Fibroblast of mammary gland (primary cell): ENCODE results near the gene PTRH1.

Experiments
- DNase-seq: peaks from one replicate; pipeline ENCODE4 v3.0.0-alpha.2; 2010; ENCODE audit warnings: low read depth
- H3K4me3 ChIP-seq: 2 replicates; pipeline ENCODE4 v1.5.1; 2011; ENCODE audit warnings: low read depth, mild to moderate bottlenecking, low read length, moderate library complexity; ENCODE audit not compliant: control insufficient read depth
- CTCF ChIP-seq: conservative IDR thresholded peaks from 2 replicates; pipeline ENCODE4 v1.5.1; 2011; ENCODE audit warnings: low read depth, low read length, inconsistent platforms; ENCODE audit not compliant: control insufficient read depth, insufficient read depth

Gene PTRH1

GRCh38 chr9:127697575-127697974 is 17.9 kb downstream of the PTRH1 start:
- H3K4me3 ChIP-seq: no peak overlapping the region
- TF ChIP-seq CTCF: no peak
- no peak for DNase-seq

- no peak for TF ChIP-seq CTCF
Observed at GRCh38 chr9:127694890-127695720, 20.4 kb downstream of the PTRH1 start.

GRCh38 chr9:127693697-127694096 is 21.8 kb downstream of the PTRH1 start:
- no peak for TF ChIP-seq CTCF
- no peak overlapping the region for H3K4me3 ChIP-seq
- no peak for DNase-seq

More at GRCh38 chr9:127694890-127695720, 20.4 kb downstream of the PTRH1 start:
- DNase-seq: peak; percentile 53
- no peak overlapping the region for H3K4me3 ChIP-seq

- H3K4me3 ChIP-seq: no peak overlapping the region
- no peak for TF ChIP-seq CTCF
- DNase-seq: no peak
Observed at GRCh38 chr9:127693143-127693542, 22.3 kb downstream of the PTRH1 start.

GRCh38 chr9:127692071-127692470 is 23.4 kb downstream of the PTRH1 start:
- DNase-seq: no peak
- no peak for TF ChIP-seq CTCF
- H3K4me3 ChIP-seq: no peak overlapping the region

- no peak for DNase-seq
- no peak for TF ChIP-seq CTCF
- H3K4me3 ChIP-seq: no peak overlapping the region
Observed at GRCh38 chr9:127690735-127691134, 24.7 kb downstream of the PTRH1 start.
